Activated CD8-positive, alpha-beta memory T cell treated with anti-CD3 and anti-CD28 coated beads, Interleukin-2, amount 10 ng/mL, durations not matched to agents 7 days and 5 days (primary cell): ENCODE results near the gene CYB5B. TPM values are rescaled to one million over a fixed set of nuclear protein-coding genes. Genes with fewer than 3 reads are reported as not detected.

Experiments
- ATAC-seq: fragments of 150-1000 bp; cut with Tn5 transposase; one replicate; pipeline ENCODE4 v1.10.0; 2021; ENCODE audit warnings: moderate library complexity
- CTCF ChIA-PET: fragments of 350-600 bp; sonication (Branson Sonifier 250); formaldehyde crosslinking; loops from one replicate; lab custom pipeline; 2021; ENCODE audit warnings: antibody characterized with exemption; lab: Charles Lee
- DNase-seq: peaks from one replicate; pipeline ENCODE4 v3.0.0-alpha.2; 2020
- H3K27ac Mint-ChIP-seq: one replicate; pipeline ENCODE4 v1.8.0; 2021; ENCODE audit warnings: mild to moderate bottlenecking, mixed read lengths
- H3K27me3 Mint-ChIP-seq: one replicate; pipeline ENCODE4 v1.8.0; 2021; ENCODE audit warnings: mixed read lengths
- H3K36me3 Mint-ChIP-seq: one replicate; pipeline ENCODE4 v1.8.0; 2021; ENCODE audit warnings: mild to moderate bottlenecking, mixed read lengths
- H3K4me1 Mint-ChIP-seq: one replicate; pipeline ENCODE4 v1.8.0; 2021; ENCODE audit warnings: mixed read lengths
- H3K4me3 Mint-ChIP-seq: one replicate; pipeline ENCODE4 v1.8.0; 2021; ENCODE audit warnings: mild to moderate bottlenecking, moderate library complexity, mixed read lengths
- H3K9me3 Mint-ChIP-seq: one replicate; pipeline ENCODE4 v1.8.0; 2022; ENCODE audit warnings: low read depth, mixed read lengths
- total RNA-seq, 2 experiments: library from RNA; stranded (reverse); gene quantifications; one replicate each; pipeline ENCODE4 v1.2.3, GENCODE V29; 2021

Gene CYB5B
- total RNA-seq, 2 experiments from 2014 or later: 149 to 189 TPM

DNA sequence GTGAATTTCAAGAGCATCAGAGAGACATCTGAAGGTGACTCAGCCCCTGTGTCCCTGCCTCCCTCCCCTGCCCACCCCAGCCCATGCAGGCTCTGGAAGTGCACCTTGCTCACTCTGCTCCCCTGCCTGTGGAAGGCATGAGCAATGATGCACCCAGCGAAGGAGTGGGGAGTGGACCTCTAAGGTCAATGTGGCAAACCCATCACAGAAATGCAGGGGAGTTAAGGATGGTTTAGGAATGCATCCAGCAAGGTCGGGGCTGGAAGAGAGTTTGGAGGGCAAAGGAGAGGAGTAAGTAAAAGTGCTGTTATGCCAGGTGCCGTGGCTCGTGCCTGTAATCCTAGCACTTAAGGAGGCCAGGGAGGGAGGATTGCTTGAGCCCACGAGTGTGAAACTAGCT is 61.9 kb downstream of the CYB5B start:
- Mint-ChIP-seq H3K36me3 (no peaks in the 10 kb centered on the region), H3K4me1 (no peaks in the 10 kb centered on the region), H3K9me3 (no peaks in the 10 kb centered on the region), H3K4me3 (no peak overlapping the region), H3K27ac (peak overlapping the region; percentile 8), H3K27me3 (peaks cover 5% of the 10 kb centered on the region)
- CTCF ChIA-PET: no interaction called here
- no peak for DNase-seq
- ATAC-seq: no peak

DNA sequence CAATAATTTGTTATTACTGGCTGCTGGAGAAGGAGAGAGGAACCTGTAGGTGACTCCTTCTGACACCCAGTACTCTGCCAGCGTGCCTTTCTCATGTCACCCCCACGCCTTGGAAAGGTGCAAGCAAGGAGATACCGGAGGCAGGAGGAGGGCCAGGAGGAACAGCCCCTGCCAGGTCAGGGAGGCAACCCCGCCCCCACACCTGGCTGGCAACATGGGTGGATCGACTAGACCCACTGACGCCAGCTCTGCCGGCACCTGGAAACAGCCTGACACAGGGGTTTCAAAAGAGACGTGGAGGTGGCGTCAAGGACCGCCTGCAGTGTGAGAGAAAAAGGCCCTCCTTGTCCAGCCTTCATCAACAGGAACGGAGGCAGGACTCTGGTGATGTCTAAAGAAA is 62.3 kb downstream of the CYB5B start:
- no peaks in the 10 kb centered on the region for H3K36me3 Mint-ChIP-seq
- CTCF ChIA-PET: no interaction called here
- H3K4me1 Mint-ChIP-seq: no peaks in the 10 kb centered on the region
- H3K27ac Mint-ChIP-seq: no peak overlapping the region
- no peak overlapping the region for H3K4me3 Mint-ChIP-seq
- no peak for DNase-seq
- no peak for ATAC-seq
- peaks cover 5% of the 10 kb centered on the region for H3K27me3 Mint-ChIP-seq
- H3K9me3 Mint-ChIP-seq: no peaks in the 10 kb centered on the region

DNA sequence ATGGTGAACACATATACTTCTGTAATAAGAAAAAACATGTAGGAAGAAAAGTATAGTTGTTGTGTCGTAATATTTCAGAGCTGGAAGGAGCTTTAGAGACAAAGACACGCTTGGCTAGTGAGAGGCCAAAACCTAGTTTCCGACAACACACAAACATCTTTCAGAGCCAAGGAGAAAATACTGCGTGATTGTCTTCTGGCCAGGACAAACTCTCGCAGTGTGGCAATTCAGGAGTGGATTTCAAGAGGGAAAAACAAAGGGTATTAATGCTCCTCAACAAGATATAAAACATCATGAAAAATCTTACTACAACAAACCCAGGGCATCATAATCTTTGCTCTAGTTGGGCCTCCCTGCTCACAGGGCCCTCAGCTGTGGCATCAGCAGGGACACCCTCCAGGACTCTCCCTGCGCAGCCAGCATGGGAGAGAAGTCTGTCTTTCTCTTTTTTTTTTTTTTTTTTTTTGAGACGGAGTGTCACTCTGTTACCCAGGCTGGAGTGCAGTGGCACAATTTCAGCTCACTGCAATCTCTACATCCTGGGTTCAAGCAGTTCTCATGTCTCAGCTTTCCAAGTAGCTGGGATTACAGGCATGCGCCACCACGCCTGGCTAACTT is 66.4 kb downstream of the CYB5B start:
- Mint-ChIP-seq H3K4me3 (no peak overlapping the region), H3K9me3 (no peaks in the 10 kb centered on the region)

DNA sequence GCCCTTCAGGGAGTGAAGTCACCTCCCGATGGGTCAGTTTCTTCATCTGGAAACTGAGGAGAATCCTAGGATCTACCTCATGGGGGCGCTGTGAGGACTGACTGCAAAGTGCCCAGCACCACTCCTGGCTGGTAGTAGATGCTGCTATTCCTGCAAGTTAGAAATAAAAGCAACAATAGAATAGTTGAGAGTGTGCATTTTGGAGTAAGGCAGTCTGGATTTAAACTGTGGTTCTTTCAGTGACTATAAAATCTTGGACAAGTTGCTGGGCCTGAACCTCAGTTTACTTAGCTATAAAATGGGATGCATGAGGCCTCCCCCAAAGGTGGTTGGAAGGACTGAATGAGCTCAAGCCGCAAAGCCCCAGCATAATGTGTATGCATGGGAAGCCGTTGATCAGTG is 70.6 kb downstream of the CYB5B start:
- no peaks in the 10 kb centered on the region for H3K27me3 Mint-ChIP-seq
- ATAC-seq (peak; percentile 45), DNase-seq (peak; percentile 59)
- no peaks in the 10 kb centered on the region for H3K9me3 Mint-ChIP-seq
- H3K4me3 Mint-ChIP-seq: no peak overlapping the region
- CTCF ChIA-PET: interaction anchor here (0.9 to 1.4 kb wide), 2 partner anchors 33 to 35 kb away, joined by 3 read pairs; no protein-coding TSS in a partner anchor
- H3K36me3 Mint-ChIP-seq: no peaks in the 10 kb centered on the region
- H3K27ac Mint-ChIP-seq: no peak overlapping the region
- no peaks in the 10 kb centered on the region for H3K4me1 Mint-ChIP-seq

More for the DNA sequence above, 66.4 kb downstream of the CYB5B start:
- no peak for DNase-seq
- Mint-ChIP-seq H3K27ac (no peak overlapping the region), H3K27me3 (no peaks in the 10 kb centered on the region), H3K36me3 (no peaks in the 10 kb centered on the region), H3K4me1 (no peaks in the 10 kb centered on the region)
- CTCF ChIA-PET: interaction anchor here (0.7 to 1.2 kb wide), 2 partner anchors 22 to 68 kb away, joined by 4 to 5 read pairs; no protein-coding TSS in a partner anchor
- no peak for ATAC-seq

DNA sequence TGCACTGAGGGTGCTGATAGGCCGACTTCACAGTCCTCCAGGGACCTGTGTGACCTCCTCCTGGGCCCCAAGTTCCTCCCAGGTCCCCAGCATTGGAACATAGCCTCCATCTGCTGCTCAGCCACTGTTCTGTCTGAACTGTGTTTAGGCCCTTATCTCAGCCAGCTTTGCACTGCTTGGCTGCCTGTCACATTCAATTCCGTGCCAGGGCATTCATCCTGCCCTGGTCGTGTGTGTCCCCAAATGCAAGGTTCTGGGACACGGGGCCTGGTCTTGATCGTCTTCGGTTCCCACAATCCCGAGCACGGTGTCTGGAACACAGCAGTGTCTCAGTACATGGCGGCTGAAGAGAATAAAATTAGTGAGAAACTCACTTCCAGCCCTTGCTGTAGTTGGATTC is 71.4 kb downstream of the CYB5B start:
- no peaks in the 10 kb centered on the region for H3K9me3 Mint-ChIP-seq
- no peaks in the 10 kb centered on the region for H3K4me1 Mint-ChIP-seq
- no peak overlapping the region for H3K27ac Mint-ChIP-seq
- no peaks in the 10 kb centered on the region for H3K36me3 Mint-ChIP-seq
- CTCF ChIA-PET: interaction anchor here (1.1 kb wide), 1 partner anchor 99 kb away, joined by 3 read pairs; no protein-coding TSS in a partner anchor
- ATAC-seq (no peak), DNase-seq (no peak)
- no peak overlapping the region for H3K4me3 Mint-ChIP-seq
- H3K27me3 Mint-ChIP-seq: no peaks in the 10 kb centered on the region

DNA sequence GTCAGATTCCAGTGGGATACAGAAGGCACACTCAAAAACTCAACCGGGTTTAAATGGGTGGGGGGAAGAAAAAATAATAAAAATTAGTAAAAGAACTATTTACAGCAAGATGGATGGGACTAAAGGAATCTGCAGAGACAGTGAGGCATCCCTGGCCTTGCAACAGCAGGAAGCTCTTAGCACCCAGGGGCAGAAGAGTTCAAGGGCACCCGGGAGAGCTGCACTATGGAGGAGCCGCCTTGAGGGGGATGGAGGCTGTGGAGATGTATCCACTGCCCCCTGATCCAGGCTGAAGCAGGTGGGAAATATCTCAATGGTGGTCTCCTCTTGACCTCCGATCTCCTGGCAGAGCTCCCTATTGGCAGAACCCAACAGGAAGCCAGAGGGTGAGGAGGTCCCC is 72.0 kb downstream of the CYB5B start:
- CTCF ChIA-PET: interaction anchor here (1.1 kb wide), 1 partner anchor 99 kb away, joined by 3 read pairs; no protein-coding TSS in a partner anchor
- no peaks in the 10 kb centered on the region for H3K9me3 Mint-ChIP-seq
- no peak overlapping the region for H3K27ac Mint-ChIP-seq
- no peaks in the 10 kb centered on the region for H3K36me3 Mint-ChIP-seq
- DNase-seq: no peak
- H3K4me1 Mint-ChIP-seq: no peaks in the 10 kb centered on the region
- no peak overlapping the region for H3K4me3 Mint-ChIP-seq
- no peaks in the 10 kb centered on the region for H3K27me3 Mint-ChIP-seq
- no peak for ATAC-seq

DNA sequence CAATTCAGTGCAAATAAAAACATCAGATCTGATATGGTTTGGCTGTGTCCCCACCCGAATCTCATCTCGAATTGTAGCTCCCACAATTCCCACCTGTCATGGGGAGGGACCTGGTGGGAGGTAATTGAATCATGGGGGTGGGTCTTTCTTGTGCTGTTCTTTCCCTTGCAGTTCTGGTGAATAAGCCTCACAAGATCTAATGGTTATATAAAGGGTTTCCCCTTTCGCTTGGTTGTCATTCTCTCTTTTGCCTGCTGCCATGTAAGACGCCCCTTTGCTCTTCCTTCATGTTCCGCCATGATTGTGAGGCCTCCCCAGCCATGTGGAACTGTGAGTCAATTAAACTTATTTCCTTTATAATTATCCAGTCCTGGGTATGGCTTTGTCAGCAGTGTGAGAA is 72.5 kb downstream of the CYB5B start:
- ATAC-seq (no peak), DNase-seq (no peak)
- no peaks in the 10 kb centered on the region for H3K27me3 Mint-ChIP-seq
- H3K4me1 Mint-ChIP-seq: peaks cover 2% of the 10 kb centered on the region
- H3K36me3 Mint-ChIP-seq: no peaks in the 10 kb centered on the region
- no peak overlapping the region for H3K27ac Mint-ChIP-seq
- CTCF ChIA-PET: no interaction called here
- H3K9me3 Mint-ChIP-seq: no peaks in the 10 kb centered on the region
- H3K4me3 Mint-ChIP-seq: no peak overlapping the region

DNA sequence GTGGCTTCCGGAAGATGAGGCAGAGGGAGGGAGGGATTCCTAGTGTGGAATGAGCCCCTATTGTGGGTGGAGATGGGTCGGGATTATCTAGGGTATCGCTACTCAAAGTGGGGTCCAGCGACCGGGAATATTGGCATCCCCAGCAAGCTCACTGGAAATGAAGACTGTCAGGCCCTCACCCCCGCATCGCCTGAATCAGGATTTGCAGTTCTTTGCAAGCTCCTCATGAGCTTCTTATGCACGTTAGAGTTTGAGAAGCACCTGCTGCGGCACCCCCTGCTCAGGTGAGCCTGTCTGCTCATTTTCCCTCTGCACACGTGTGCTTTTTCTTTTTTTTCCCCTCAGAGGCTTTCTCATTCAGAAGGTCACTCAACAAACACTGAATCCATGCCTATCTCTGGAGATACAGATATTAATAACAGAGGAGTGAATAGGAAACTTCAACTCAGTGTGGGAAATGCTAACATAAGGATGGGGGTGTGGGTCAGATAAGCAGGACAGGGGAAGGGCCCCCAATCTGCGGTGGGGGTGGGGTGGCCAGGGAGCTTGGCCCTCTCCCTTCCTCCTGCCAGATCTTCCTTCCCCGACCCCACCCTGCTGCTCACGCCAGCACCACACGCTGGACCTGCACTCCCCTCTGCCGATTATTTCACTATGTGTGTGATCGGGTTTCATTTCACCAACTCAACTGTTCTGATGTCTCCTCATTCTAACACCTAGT is 73.6 kb downstream of the CYB5B start:
- no peak overlapping the region for H3K27ac Mint-ChIP-seq
- CTCF ChIA-PET: no interaction called here
- DNase-seq (no peak), ATAC-seq (no peak)
- no peaks in the 10 kb centered on the region for H3K27me3 Mint-ChIP-seq
- no peak overlapping the region for H3K4me3 Mint-ChIP-seq
- peaks cover 2% of the 10 kb centered on the region for H3K4me1 Mint-ChIP-seq
- H3K9me3 Mint-ChIP-seq: no peaks in the 10 kb centered on the region
- H3K36me3 Mint-ChIP-seq: no peaks in the 10 kb centered on the region

DNA sequence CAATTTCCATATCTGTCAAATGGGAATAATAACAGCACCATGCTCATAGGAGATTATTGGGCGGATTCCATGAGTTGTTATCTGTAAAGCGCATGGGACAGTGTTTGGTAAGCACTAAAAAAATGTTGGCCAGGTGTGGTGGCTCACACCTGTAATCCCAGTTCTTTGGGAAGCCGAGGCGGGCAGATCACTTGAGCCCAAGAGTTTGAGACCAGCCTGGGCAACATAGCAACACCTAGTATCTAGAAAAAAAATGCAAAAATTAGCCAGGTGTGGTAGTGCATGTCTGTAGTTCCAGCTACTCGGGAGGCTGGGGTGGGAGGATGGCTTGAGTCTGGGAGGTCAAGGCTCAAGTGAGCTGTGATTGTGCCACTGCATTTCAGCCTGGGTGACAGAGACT is 74.5 kb downstream of the CYB5B start:
- no peak for ATAC-seq
- Mint-ChIP-seq H3K9me3 (no peaks in the 10 kb centered on the region), H3K27ac (no peak overlapping the region), H3K27me3 (no peaks in the 10 kb centered on the region), H3K36me3 (no peaks in the 10 kb centered on the region), H3K4me3 (no peak overlapping the region), H3K4me1 (peaks cover 2% of the 10 kb centered on the region)
- CTCF ChIA-PET: no interaction called here
- DNase-seq: no peak

DNA sequence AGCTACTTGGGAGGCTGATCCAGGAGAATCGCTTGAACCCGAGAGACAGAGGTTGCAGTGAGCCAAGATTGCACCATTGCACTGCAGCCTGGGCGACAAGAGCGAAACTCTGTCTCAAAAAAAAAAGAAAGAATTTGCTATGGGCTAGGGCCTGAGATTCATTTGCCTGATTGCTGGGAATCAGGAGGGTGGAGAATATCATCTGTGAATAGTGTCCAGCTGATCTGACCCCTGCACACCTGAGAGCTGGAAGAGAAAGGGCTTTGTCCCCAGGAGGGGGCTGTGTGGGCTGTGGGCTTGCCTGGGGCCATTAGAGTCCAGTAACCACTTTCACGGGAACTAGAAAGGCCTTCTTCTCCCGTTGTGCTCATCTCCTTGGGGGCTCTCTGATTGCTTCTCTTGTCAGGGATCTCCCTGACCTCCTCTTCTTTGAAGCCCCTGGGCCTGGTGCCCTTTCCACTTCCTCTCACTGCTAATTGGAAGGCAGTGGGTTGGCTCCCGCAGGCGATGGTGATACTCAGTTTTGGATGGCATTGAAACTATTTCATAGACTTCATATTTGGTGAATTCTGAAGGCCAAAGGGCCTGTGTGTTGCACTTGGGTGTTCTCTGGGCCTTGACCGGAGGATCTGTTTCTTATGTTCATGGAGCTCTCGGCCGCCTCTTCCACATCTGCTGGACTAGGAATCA is 75.3 kb downstream of the CYB5B start:
- H3K27me3 Mint-ChIP-seq: no peaks in the 10 kb centered on the region
- no peak for DNase-seq
- no peak overlapping the region for H3K27ac Mint-ChIP-seq
- CTCF ChIA-PET: interaction anchor here (1.2 kb wide), 1 partner anchor 103 kb away, joined by 3 read pairs; no protein-coding TSS in a partner anchor
- no peaks in the 10 kb centered on the region for H3K36me3 Mint-ChIP-seq
- H3K9me3 Mint-ChIP-seq: no peaks in the 10 kb centered on the region
- ATAC-seq: no peak
- H3K4me1 Mint-ChIP-seq: peaks cover 2% of the 10 kb centered on the region
- H3K4me3 Mint-ChIP-seq: no peak overlapping the region

DNA sequence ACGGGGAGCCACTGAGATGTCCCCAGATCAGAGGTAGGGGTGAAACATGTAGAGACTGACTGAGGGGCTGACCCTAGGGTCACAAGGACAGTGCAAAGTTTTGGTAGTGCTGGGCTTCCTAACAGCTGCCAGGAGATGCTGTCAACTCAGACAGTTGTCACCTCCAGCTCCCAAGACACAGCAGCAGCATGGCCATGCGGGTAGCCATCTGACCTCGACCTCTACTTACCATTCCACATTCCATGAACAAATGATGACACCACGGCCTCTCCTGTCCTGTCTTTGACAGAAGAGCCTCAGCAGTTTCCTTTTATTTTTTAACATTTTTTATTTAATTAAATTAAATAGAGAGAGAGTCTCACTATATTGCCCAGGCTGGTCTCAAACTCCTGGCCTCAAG is 76.1 kb downstream of the CYB5B start:
- no peak for DNase-seq
- no peak for ATAC-seq
- Mint-ChIP-seq H3K4me3 (no peak overlapping the region), H3K36me3 (no peaks in the 10 kb centered on the region), H3K4me1 (peaks cover 2% of the 10 kb centered on the region), H3K9me3 (no peaks in the 10 kb centered on the region), H3K27ac (no peak overlapping the region), H3K27me3 (no peaks in the 10 kb centered on the region)
- CTCF ChIA-PET: interaction anchor here (1.2 kb wide), 1 partner anchor 104 kb away, joined by 3 read pairs; no protein-coding TSS in a partner anchor

DNA sequence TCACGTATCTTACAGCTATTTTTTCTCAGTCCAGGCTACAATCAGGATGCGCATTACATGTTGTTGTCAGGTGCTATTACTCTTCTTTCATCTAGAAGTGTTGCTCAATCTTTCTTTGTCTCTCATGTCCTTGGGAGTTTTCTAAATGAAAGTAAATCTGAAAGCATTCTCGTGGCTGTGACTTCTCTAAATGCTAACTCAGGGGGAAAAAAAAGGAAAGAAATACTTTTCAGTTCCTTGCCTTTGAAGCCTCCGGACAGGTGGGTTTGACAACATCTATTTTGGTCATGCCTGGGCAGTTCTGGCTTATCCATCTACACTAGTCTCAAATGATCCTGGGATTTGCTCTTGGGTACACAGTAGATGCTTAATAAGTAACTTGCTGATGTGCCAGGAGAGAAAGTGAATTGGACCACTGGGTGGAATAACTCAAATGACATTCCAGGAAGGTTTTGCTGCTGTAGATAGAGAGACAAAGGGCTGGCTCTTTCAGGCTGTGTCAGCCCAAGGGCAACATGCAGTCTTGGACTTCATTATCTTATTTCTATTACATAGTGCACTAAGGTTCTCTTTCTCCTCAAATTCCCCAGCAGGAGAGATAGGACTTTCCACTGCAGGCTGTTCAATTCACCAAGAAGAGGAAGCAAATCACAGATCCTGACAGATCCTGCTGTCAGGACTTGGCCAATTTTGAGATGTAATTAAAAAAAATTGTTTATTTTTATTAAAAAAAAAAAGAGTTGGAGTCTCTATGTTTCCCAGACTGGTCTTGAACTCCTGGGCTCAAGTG is 77.7 kb downstream of the CYB5B start:
- CTCF ChIA-PET: no interaction called here
- Mint-ChIP-seq H3K9me3 (no peaks in the 10 kb centered on the region), H3K27ac (no peak overlapping the region), H3K4me1 (peaks cover 2% of the 10 kb centered on the region), H3K4me3 (no peak overlapping the region), H3K27me3 (no peaks in the 10 kb centered on the region), H3K36me3 (no peaks in the 10 kb centered on the region)
- ATAC-seq (no peak), DNase-seq (no peak)

DNA sequence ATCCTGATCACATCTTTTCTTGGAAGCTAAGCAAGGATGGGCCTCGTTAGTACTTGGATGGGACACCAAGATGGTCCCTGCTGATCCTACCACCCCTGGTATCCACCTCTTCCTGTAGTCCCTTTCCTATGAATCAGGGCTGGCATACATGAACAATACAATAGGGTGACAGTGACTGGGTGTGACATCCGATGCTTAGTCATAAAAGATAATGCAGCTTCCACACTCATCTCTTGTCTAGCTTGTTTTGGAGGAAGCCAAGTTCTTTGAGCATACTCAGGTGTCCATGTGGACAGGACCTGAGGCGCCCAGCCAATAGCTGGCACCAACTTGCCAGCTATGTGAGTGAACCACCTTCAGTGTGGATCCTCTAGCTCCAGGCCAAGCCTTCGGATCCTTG is 78.8 kb downstream of the CYB5B start:
- H3K27me3 Mint-ChIP-seq: no peaks in the 10 kb centered on the region
- no peak overlapping the region for H3K4me3 Mint-ChIP-seq
- no peak for DNase-seq
- no peaks in the 10 kb centered on the region for H3K36me3 Mint-ChIP-seq
- H3K27ac Mint-ChIP-seq: no peak overlapping the region
- H3K4me1 Mint-ChIP-seq: peaks cover 3% of the 10 kb centered on the region
- CTCF ChIA-PET: no interaction called here
- H3K9me3 Mint-ChIP-seq: no peaks in the 10 kb centered on the region
- ATAC-seq: no peak
